Measurements from ENCODE around the gene ADARB1.

Gene ADARB1

DNA sequence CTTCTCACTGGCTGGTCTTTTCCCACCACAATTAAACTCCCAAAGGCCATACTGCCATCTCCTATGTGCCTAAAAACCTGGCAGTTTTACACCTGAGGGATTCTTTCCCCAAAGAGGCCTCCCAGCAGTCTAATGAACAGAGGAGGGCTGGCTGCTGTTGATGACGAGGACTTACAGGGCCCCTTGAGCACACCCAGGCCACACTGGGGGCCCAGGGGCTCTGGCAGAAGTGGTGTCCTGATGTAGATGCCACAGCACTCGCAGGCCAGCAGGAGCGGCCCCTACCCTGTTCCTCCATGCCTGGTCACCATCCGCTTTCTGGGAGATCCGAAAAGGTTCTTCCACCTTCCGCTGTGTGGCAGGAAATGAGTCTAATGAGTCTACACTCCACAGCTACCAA, 189.2 kb downstream of the ADARB1 start:
- TF ChIP-seq, protein P1, sequence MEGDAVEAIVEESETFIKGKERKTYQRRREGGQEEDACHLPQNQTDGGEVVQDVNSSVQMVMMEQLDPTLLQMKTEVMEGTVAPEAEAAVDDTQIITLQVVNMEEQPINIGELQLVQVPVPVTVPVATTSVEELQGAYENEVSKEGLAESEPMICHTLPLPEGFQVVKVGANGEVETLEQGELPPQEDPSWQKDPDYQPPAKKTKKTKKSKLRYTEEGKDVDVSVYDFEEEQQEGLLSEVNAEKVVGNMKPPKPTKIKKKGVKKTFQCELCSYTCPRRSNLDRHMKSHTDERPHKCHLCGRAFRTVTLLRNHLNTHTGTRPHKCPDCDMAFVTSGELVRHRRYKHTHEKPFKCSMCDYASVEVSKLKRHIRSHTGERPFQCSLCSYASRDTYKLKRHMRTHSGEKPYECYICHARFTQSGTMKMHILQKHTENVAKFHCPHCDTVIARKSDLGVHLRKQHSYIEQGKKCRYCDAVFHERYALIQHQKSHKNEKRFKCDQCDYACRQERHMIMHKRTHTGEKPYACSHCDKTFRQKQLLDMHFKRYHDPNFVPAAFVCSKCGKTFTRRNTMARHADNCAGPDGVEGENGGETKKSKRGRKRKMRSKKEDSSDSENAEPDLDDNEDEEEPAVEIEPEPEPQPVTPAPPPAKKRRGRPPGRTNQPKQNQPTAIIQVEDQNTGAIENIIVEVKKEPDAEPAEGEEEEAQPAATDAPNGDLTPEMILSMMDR (IDR thresholded peaks at IDR 0.05), result no peak

DNA sequence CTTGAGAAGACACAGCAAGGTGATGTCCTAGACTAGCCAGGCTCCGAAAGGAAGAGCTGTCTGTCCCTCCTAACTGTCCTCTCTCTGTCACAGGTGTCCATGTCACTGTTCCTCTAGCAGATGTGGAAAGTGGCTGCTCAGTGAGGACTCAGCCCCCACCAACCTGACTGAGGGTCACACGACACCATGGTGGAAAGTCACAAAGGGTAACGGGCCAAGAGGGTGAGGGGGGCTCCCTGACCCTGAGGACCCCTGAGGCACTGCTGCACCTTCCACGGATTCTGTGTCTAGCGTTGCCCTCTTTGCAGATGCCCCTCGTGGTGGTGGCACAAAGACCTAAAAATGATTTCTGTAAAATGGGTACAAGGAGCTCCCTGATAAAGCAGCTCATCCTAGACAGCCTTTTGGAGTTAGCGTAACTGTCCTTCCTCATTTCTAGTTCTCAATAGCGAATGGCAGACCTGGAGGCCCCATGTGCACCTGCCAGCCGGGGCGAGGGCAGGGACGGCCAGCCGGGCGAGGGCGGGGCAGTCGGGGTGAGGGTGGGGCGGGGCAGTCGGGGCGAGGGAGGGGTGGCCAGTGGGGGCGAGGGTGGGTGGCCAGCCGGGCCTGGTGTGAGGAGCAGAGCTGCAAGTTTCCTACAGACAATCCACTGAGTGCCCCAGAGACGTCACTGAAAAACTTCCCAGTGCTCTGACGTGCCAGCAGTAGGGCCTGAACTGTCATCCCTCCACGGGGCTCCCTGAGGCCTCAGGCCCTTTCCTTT, 189.9 kb downstream of the ADARB1 start:
- TF ChIP-seq, protein P1 (IDR thresholded peaks at IDR 0.05), result no peak

DNA sequence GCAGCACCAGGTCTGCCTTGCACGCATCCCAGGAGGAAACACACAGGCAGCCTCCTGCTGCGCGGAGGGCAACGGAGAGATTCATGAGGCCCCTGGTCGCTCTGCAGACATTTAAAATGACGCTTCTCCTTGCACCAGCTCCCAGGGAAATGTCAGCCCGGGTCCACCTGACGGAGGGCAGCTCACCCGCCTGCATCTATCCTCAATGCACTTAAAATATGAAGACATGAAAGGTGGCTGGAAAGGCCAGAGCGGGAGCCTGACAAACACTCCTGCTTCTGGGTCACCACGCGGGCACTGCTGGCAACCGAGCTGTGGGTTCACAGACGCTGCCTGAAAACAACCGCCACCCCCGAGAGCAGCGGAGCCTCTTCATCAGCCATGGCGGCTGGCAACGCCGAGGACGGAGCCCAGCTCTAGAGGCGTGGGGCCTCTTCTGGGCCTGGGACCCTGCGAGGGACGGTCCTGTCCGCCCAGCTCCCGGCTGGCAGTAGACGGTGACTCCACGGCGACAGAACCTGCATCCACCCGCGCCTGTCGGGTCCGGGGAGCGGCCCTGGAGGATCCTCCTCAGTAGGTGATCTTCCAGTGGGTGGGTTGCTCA, 190.6 kb downstream of the ADARB1 start:
- TF ChIP-seq, protein P1 (IDR thresholded peaks at IDR 0.05), result no peak

DNA sequence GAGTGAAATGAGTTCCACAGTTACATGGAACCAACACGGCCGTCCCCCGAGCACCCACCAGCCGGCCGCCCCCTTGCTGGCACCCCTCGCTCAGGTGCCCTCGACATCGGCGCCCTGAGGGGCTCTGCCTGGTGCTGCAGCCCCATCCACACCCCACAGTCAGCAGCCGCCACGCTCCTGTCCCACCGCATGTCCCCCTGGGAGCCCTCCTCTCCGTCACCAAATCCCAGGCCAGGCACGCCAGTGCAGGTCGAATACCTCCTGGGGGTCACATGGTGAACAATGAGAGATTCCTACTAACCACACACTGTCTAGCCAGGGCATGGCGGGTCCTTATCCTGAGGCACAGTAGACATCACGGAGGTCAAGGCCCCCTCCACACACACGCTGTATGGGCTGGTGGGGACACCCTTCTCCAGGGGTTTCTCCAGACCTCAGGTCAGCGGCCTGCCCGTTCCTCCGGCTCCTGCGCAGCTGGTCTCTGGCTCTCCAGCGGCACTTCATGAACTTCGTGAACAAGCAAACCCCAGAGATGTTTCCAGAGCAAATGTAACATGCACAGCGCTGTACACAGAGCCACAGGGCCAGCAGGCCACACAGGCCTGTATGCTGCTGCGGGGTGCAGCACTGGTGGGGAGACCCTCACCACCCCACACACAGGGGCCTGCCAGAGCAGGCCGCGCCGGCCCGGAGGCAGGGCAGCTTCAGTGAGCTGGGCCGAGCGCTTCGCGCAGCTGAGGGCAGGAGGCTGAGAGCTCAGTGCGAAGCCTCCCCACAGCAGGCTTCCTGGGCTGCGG, 191.5 kb downstream of the ADARB1 start:
- TF ChIP-seq, protein P1 (IDR thresholded peaks at IDR 0.05), result no peak

DNA sequence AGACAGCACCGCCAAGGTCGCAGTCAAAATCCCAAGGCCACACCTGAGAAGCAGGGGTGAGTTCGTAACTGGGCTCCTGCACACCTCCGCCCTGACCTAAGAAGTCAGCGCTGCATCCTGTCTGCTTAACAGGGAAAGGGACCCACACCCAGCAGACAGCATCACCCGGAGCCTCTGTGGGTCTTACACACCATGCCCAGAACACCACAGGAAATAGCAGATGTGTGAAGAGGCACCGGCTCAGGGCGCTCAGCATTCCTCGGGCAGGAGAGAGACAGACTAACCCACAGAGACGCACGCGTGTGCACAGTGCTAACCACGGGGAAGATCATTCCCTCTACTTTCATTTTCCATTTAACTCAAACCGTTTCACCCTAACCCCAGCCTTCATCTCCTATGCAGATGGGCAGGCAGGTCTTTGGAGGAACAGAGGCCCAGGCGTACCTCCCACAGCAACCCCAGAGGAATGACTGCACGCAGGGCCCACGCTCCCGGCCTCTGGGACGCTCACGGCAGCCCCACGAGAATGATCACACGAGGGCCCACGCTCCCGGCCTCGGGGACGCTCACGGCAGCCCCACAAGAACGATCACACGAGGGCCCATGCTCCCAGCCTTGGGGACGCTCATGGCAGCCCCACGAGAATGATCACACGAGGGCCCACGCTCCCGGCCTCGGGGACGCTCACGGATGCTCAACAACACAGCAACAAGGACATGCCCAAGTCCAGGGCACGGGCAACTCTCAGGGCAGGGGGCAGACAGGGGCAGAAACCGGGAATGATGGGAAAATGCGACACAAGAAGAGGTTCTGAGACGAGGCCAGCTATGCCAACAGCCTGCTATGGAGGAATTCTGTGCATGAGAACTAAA, 192.4 kb downstream of the ADARB1 start:
- TF ChIP-seq, protein P1 (IDR thresholded peaks at IDR 0.05), result no peak

DNA sequence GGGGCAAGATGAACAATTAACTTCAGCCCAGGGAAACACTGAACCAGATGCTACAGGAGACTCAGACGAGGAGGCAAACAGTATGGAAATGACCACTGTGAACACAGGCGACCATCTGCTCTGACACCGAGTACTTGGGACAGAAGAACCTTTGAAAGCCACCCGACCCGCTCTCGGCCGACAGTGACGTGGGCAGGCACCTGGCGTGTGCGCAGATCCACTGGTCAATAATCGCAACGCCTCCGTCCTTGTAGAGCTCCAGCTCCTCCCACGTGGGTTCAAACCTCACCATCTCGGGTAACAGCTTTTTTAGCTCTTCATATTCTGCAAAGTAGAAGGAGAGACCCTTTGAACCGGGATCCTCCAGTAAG, 193.0 kb downstream of the ADARB1 start:
- TF ChIP-seq, protein P1 (IDR thresholded peaks at IDR 0.05), result no peak

DNA sequence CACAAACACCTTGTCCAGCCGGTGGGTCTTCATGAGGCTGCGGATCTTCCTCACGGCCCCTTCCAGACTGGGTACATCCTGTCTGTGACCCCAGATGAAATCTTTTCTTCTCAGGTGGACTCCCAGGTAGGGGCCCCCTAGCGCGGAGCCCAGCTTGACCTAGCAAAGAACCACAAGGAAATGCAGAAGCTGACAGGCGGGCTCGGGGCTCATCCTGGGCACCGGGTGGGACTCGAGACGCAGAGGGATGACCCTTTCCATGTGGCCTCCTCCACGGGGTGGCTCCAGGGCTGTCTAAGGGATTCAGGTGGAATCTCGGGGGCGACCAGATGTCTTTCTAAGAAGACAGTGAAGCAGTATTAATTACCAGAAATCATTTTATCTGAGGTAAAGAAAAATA, 195.5 kb downstream of the ADARB1 start:
- TF ChIP-seq, protein P1 (IDR thresholded peaks at IDR 0.05), result no peak

All from LNCAP (cell line).